ENCODE measurements around the gene IGFBP5. TPM values are rescaled to one million over a fixed set of nuclear protein-coding genes. Genes with fewer than 3 reads are reported as not detected.

The IGFBP5 gene
- total RNA-seq, 2 donors from 2014 or later: 35.8 to 415 TPM

DNA sequence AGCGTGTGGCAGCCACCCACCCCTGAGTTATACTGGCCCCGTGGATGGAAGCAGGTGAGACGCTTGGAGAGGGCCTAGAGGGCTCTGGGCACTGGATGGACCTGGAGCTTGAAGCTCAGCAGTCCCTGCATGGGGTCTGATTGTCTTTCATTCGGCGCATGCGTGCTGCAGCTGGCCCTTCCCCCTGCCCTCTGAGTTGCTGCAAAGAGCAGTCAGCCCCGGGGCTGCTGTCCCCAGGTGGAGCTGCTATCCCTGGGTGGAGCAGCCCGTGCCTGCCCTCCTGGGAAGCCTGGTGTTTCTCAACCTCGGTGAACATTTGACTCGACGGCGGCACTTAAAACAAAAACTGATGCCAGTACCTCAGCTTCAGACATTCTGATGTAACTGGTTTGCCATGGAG is 29.6 kb downstream of the IGFBP5 start:
- 16 to 31% methylated on average over 10 to 12 of the region's 12 CpGs for WGBS, 2 donors
- ATAC-seq: peak; percentile 25
- intact Hi-C loops (cut with DNase I): loop anchor here (5.0 kb wide), 1 partner anchor 148 kb away; no protein-coding TSS in a partner anchor

DNA sequence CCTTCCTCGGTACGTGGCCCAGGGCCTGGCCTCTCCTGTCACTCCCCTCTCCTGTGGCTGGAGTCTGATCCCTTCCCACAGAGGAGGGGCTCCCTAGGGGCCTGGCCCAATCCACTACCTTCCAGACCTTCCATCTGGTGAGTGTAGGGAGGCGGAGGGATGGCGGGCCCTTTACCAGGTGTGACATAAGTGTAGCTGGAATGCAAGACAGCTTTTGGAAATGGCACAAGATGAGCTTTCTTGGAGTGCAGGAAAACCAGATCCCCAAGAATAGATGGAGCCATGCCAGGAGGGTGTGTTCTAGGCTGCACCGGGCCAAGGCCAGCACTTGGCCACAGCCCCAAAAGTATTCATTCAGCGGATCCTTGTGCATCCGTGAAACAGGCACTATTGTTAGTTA is 30.1 kb downstream of the IGFBP5 start:
- no peak for TF ChIP-seq POLR2A (IDR thresholded peaks at IDR 0.05)
- Histone ChIP-seq H3K27me3 (no peaks in the 10 kb centered on the region), H3K4me1 (peaks cover 46% of the 10 kb centered on the region), H3K9me3 (no peaks in the 10 kb centered on the region), H3K27ac (peak overlapping the region; percentile 4 to 76 (median 54)), H3K36me3 (replicated peaks in 1 of 2; ENCODE audit: insufficient read depth in 1 of 2, low read depth in 2 of 2) (no peaks in the 10 kb centered on the region), H3K4me3 (no peak overlapping the region)
- peak; percentile 68 for ATAC-seq
- intact Hi-C loops (cut with DNase I): loop anchor here (5.0 kb wide), 1 partner anchor 148 kb away; no protein-coding TSS in a partner anchor
- DNase-seq: peak; percentile 73 to 85 (median 79)
- WGBS, 2 donors: 14% methylated on average over 7 of the region's 7 CpGs

More for the DNA sequence above, 29.6 kb downstream of the IGFBP5 start:
- TF ChIP-seq, protein P1, sequence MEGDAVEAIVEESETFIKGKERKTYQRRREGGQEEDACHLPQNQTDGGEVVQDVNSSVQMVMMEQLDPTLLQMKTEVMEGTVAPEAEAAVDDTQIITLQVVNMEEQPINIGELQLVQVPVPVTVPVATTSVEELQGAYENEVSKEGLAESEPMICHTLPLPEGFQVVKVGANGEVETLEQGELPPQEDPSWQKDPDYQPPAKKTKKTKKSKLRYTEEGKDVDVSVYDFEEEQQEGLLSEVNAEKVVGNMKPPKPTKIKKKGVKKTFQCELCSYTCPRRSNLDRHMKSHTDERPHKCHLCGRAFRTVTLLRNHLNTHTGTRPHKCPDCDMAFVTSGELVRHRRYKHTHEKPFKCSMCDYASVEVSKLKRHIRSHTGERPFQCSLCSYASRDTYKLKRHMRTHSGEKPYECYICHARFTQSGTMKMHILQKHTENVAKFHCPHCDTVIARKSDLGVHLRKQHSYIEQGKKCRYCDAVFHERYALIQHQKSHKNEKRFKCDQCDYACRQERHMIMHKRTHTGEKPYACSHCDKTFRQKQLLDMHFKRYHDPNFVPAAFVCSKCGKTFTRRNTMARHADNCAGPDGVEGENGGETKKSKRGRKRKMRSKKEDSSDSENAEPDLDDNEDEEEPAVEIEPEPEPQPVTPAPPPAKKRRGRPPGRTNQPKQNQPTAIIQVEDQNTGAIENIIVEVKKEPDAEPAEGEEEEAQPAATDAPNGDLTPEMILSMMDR (IDR thresholded peaks at IDR 0.05): no peak
- TF ChIP-seq POLR2A (IDR thresholded peaks at IDR 0.05): no peak
- no peak overlapping the region for H3K4me3 ChIP-seq
- H3K36me3 ChIP-seq (replicated peaks in 1 of 2; ENCODE audit: insufficient read depth in 1 of 2, low read depth in 2 of 2): no peaks in the 10 kb centered on the region
- no peaks in the 10 kb centered on the region for H3K9me3 ChIP-seq
- H3K4me1 ChIP-seq: peaks cover 46% of the 10 kb centered on the region
- H3K27me3 ChIP-seq: no peaks in the 10 kb centered on the region
- peak in 3 of 4 donors; percentile 35 to 63 (median 59) for DNase-seq
- H3K27ac ChIP-seq: peak overlapping the region; percentile 4 to 76 (median 54)

DNA sequence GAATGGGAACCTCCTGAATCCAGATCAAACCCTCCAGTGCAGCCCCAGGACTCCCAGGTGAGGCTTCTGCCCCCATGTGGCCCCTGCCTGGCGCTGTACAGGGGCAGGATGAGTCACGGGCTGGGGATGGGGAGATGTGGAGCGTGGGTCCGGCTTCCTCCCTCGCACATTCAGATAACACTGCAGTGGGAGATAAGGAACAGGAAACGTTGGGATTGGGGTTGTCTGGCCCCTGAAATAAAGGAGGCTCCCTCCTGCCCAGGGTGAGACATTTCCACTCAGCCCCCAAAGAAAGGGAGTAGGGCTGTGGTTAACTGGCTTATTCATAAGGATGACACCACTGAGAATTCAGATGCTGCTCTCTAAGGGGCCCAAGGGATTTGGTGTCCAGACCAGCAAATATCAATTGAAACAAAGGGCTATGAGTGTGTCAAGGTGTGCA is 30.7 kb downstream of the IGFBP5 start:
- intact Hi-C loops (cut with DNase I): loop anchor here (5.0 kb wide), 1 partner anchor 147 kb away; no protein-coding TSS in a partner anchor
- no peaks in the 10 kb centered on the region for H3K36me3 ChIP-seq (replicated peaks in 1 of 2; ENCODE audit: insufficient read depth in 1 of 2, low read depth in 2 of 2)
- no peak for TF ChIP-seq POLR2A (IDR thresholded peaks at IDR 0.05)
- TF ChIP-seq, protein P1 (IDR thresholded peaks at IDR 0.05): peak in 2 of 7 experiments; percentile 7 to 20
- H3K27ac ChIP-seq: peak overlapping the region; percentile 4 to 76 (median 54)
- H3K27me3 ChIP-seq: no peaks in the 10 kb centered on the region
- 8 to 44% methylated on average over 2 to 6 of the region's 6 CpGs for WGBS, 2 donors
- DNase-seq (no peak), ATAC-seq (no peak)
- peaks cover 48% of the 10 kb centered on the region for H3K4me1 ChIP-seq
- no peaks in the 10 kb centered on the region for H3K9me3 ChIP-seq
- H3K4me3 ChIP-seq: no peak overlapping the region

DNA sequence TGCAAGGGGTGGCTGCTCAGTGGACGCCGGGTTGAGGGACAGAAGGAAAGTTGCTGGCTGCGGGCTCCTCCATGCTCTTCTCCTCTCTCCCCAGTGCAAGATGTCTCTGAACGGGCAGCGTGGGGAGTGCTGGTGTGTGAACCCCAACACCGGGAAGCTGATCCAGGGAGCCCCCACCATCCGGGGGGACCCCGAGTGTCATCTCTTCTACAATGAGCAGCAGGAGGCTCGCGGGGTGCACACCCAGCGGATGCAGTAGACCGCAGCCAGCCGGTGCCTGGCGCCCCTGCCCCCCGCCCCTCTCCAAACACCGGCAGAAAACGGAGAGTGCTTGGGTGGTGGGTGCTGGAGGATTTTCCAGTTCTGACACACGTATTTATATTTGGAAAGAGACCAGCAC is 31.5 kb downstream of the IGFBP5 start:
- ATAC-seq: no peak
- peaks cover 55% of the 10 kb centered on the region for H3K4me1 ChIP-seq
- no peaks in the 10 kb centered on the region for H3K27me3 ChIP-seq
- H3K9me3 ChIP-seq: no peaks in the 10 kb centered on the region
- H3K4me3 ChIP-seq: no peak overlapping the region
- no peak for TF ChIP-seq POLR2A (IDR thresholded peaks at IDR 0.05)
- TF ChIP-seq, protein P1 (IDR thresholded peaks at IDR 0.05): no peak
- 74 to 79% methylated on average over 18 of the region's 18 CpGs for WGBS, 2 donors
- peak overlapping the region; percentile 46 to 76 (median 66) for H3K27ac ChIP-seq
- no peaks in the 10 kb centered on the region for H3K36me3 ChIP-seq (replicated peaks in 1 of 2; ENCODE audit: insufficient read depth in 1 of 2, low read depth in 2 of 2)
- intact Hi-C loops (cut with DNase I): no loop called here
- DNase-seq: no peak

DNA sequence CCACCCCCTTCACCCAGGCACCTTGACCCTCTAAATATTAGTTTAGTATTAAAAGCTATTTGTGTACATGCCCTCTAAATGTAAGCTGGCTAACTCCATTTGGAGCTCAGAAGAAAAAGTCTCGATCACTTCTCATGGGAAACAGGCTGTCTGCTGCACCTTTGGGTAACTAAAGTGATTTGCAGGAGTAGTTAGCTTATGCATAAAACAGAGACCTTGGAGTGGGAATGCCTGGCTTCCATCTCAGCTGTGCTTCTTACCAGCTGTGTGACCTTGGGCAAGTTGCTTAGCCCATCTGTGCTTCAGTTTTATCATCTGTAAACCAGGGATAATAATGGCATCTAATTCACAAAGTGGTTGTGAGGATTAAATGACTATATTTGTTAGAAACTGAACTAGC is 32.2 kb downstream of the IGFBP5 start:
- peak; percentile 59 for ATAC-seq
- TF ChIP-seq POLR2A (IDR thresholded peaks at IDR 0.05): no peak
- TF ChIP-seq, protein P1 (IDR thresholded peaks at IDR 0.05): no peak

More for the DNA sequence above, 32.2 kb downstream of the IGFBP5 start:
- no peaks in the 10 kb centered on the region for H3K36me3 ChIP-seq (replicated peaks in 1 of 2; ENCODE audit: insufficient read depth in 1 of 2, low read depth in 2 of 2)
- H3K4me3 ChIP-seq: no peak overlapping the region
- H3K9me3 ChIP-seq: no peaks in the 10 kb centered on the region
- intact Hi-C loops (cut with DNase I): no loop called here
- WGBS, 2 donors: 37 to 44% methylated on average over 1 of the region's 1 CpG
- H3K27ac ChIP-seq: peak overlapping the region; percentile 46 to 76 (median 66)
- DNase-seq: peak; percentile 63 to 83 (median 78)
- H3K27me3 ChIP-seq: no peaks in the 10 kb centered on the region
- peaks cover 61% of the 10 kb centered on the region for H3K4me1 ChIP-seq

All from body of pancreas (tissue), 4 donors.